T-helper 1 cell (primary cell): ENCODE measurements around the gene CYBRD1.

Experiments used
- DNase-seq, 5 donors: peaks; one replicate each; pipeline ENCODE4 v3.0.0-alpha.2; 2012 to 2020

Gene CYBRD1

DNA sequence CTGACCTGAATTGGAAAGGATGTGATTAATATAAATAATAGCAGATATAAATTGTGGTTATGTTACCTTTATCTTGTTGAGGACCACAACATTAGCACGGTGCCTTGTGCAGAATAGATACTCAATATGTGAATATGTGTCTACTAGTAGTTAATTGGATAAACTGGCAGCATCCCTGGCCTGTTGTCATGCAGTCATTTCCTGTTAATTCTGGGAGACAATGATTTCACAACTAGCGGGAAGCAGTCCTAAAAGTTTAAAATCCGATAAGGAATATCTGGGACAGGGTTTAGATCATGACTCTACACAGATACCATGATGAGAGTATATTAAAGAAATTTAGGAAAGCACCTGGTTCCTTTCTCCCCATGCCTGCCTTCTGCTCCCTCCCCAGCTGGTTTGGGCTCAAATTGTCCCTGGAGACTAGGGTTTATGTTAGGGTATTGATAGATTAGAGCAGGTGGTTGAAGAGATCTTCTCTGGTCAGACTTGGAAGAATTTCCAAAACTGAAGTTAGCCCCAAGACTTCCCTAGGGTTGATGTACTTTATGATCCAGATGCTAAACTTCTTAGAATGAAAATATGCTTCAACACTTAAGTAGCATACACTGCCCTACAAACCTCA is 32.8 kb downstream of the CYBRD1 start:
- no peak for DNase-seq

DNA sequence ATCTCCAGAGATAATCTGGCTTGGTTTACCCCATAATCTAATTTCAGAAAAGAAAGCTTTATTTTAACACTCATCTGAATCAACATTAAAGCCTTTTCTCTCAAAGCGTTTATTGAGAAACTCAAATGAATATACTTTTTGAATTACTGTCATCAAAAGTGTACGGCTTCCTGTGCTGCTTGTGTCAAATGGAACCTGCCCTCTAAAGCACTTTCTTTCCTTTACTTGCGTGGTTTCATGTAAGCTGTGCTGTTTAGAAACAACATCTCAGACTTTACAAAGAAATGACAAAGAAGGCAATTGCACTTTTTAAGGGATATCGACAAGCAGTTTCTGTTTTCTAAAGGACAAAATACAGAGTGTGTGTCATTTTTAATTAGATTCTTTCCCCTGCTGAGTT is 35.1 kb downstream of the CYBRD1 start:
- DNase-seq, result peak in 1 of 5 donors; percentile 36

DNA sequence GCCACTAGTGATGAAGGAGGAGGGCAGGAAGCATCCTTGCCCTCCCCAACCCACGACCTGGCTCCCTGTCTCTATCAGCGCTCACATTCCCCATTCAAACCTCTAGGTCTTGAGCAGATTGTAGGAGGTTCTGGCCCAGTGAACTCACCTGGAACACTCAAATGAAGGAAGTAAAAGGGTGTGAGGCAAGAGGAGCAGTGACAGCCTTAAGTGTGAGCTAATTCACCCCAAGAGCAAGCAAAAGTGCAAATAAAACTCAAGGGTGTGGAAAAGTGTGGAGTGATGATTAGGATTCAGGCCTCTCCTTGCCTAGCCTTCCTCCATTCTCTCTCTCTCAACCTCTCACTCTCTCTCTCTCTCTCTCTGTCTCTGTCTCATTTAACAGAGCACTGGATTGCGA is 41.0 kb downstream of the CYBRD1 start:
- DNase-seq, result no peak

DNA sequence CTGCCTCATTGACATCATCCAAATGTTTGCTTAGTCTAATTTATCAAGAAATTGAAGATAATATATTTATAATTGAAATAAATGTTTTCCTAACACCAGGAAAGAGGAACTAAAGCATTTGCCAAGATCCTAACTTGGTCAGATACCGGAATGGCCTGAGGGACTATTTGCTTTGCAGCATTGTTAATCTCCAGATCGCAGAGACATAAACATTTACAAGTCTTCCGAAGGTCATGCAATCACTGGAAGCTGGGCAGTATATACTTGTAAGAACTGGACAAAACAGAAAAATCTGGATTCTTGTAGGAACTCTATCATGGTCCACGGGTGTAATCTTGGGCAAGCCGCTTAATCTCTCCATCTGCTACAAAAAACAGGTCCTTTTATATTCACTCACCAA is 42.2 kb downstream of the CYBRD1 start:
- no peak for DNase-seq

DNA sequence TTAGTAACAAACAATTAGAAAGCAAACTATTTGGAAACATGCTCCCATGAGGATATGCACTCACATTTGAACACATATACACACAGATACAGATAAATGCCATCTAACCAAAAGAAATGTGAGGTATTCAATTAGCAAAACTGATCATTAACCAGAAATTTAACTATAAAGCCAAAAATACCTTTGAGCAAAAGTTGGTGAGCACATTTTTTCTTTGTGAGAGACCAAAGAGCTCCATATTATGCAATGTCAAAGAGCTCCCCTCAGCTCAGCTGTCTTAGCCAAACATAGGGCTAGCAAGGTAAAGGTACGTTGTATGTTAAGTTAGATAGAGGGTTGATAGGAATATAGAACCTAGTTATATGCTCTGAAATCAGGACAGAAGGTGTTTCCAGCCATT is 43.8 kb downstream of the CYBRD1 start:
- DNase-seq, result no peak

DNA sequence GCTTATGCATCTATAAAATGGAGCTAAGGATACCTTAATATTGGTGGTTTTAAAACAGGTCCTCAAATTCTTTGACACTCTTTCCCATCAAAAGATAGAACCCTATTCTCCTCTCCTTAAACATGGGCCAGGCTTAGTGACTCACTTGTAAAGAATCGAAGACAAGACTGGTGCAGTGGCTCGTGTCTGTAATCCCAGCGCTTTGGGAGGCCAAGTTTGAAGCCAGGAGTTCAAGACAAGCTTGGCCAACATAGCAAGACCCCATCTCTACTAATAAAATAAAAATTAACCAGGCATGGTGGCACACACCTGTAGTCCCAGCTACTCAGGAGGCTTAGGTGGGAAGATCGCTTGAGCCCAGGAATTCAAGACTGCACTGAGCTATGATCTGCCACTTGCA is 44.5 kb downstream of the CYBRD1 start:
- DNase-seq, result no peak

DNA sequence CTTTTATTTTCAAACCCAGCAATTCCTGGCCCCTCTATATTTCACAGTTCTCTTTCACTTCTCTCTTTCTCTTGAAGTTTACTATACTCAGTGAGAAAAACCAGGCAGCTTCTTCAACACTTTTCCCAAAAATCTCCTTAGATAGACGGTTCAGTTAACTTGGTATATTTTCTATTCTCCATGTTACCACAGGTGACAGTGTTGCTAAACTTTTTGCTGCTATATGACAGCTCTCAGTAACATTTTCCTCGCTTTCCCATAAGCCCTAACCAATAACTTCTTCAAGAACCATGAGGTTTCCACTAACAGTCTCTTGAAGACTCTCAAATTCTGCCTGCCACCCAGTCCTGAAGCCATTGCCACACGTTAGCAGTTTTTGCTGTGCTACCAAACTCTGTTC is 45.8 kb downstream of the CYBRD1 start:
- no peak for DNase-seq

DNA sequence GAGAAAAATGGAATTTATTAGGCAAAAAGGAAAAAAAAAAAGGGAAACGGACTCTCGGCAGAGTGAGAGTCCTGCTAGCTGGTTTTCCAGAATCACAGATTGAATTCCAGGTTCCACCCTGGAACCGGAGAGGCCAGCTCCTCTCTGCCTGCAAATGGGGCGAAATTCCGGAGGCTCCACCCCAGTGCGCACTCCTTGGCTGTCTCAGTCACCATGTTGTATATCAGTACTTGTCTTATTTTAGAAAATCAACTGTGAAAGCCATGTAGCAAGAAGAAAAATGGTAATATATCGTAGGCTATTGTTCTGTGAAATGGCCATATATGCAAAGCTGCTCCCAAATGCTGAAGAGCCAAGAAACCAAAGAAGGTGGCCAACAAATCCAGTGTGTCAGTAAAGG is 49.4 kb downstream of the CYBRD1 start:
- DNase-seq, result no peak

DNA sequence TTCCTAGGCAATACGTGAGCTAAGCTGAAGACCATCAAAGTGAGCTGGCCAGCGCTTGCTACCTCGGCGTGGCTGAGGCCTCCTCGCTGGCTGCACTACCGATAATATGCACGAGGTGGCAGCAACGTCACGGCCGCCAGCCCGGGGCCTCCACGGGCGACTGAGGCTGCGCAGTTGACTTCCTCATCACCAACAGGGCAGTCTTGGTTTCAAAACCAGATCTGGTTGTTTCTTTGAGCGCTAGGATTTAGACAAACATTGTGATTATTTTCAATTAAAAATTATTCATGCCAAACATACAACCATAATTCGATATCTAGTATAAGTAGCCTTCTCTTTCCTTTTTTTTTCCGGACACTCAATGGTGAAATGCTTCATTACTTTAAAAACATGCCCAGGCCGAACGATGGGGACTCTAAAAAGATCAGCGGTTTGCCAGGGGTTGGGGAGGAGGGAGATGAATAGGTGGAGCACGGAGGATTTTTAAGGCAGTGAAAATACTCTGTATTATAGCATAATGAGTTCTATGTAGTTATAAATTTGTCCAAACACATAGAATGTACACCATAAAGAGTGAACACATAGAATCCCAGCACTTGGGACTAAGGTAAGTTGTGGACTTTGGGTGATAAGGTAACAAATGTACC is 52.0 kb downstream of the CYBRD1 start:
- DNase-seq, result peak; percentile 55 to 75 (median 68)

DNA sequence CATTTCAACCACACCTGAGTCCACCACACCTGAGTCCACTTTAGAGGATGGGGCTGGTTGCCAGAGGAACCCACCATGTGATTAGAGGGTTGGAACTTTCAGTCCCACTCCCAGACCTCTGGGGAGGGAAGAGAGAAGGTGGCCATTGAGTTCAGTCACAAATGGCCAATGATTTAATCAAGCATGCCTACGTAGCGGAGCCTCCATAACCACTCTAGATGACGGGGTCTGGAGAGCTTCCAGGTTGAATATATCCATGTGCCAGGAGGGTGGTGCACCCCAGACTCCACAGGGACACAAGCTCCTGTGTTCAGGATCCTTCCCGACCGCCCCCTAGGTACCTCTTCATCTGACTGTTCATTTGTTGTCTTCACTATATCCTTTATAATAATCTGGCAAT is 53.3 kb downstream of the CYBRD1 start:
- DNase-seq, result no peak

DNA sequence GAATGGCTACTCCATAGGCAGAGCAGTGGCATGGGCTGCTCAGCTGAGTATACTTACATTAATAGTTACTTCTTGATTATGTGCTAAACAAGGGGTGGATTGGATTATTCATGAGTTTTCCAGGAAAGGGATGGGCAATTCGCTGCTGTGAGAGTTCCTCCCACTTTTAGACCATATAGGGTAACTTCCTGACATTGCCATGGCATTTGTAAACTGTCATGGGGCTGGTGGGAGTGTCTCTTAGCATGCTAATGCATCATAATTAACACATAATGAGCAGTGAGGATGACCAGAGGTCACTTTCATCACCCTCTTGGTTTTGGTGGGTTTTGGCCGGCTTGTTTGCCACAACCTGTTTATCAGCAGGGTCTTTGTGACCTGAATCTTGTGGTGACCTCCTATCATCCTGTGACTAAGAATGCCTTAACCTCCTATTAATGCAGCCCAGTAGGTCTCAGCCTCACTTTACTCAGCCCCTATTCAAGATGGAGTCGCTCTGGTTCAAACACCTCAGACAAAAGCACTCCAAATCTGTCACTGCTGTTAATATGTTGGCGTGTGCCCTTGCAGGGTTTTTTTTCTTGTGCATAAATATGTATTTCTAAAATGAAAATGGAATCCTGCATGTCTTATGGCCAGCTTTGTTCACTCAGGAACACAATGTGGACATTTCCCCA is 56.0 kb downstream of the CYBRD1 start:
- DNase-seq, result no peak

DNA sequence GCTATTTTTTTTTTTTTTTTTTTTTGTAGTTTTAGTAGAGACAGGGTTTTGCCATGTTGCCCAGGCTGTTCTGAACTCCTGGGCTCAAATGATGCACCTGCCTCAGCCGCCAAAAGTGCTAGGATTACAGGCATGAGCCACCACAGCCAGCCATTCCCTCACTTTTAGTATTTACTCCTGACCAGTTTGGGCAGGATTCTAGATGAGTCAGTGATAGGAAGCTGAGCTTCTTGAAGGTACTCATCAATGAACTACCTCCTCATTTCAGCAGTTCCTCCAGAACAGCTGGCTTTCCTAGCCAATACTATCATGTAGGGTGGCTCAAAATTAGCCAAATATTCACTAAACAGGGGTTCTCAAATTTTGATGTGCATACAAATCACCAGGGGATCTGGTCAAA is 57.2 kb downstream of the CYBRD1 start:
- DNase-seq, result no peak

DNA sequence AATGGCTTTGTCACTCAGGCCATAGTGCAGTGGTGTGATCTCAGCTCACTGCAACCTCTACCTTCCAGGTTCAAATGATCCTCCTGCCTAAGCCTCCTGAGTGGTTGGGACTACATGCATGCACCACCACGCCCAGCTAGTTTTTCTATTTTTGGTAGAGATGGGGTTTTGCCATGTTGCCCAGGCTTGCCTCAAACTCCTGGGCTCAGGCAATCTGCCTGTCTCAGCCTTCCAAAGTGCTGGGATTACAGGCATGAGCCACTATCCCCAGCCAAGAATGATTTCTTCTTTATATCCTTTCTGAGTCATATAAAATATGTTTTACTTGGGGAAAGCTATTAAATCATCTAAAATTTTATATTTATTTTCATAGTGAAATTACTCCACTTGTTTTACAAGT is 61.3 kb downstream of the CYBRD1 start:
- no peak for DNase-seq

DNA sequence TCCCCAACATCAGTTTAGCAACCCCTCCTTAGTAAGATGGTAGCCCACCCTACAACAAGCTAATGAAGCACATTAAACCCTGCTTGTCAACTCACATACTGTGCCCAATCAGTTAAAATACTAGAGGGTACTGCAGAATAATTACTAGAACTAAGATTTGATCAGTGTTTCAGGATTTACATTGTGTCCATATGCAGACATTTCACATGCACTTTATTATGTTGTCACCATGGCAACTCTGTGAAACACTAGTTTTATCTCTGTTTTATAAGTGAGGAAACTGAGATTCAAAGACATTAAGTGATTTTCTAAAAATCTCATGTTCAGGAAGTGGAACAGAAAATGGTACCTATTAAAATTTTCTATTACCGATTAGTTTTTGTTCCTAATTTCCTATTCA is 61.7 kb downstream of the CYBRD1 start:
- no peak for DNase-seq

DNA sequence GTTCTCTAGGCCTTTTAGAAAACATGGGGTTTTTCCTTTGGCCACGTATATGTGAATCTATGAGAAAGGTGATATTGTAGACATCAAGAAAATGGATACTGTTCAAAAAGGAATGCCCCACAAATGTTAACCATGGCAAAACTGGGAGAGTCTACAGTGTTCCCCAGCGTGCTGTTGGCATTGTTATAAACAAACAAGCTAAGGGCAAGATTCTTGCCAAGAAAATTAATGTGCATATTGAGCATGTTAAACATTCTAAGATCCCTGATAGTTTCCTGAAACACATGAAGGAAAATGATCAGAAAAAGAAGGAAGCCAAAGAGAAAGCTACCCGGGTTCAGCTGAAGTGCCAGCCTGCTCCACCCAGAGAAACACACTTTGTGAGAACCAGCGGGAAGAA is 64.9 kb downstream of the CYBRD1 start:
- DNase-seq, result no peak

DNA sequence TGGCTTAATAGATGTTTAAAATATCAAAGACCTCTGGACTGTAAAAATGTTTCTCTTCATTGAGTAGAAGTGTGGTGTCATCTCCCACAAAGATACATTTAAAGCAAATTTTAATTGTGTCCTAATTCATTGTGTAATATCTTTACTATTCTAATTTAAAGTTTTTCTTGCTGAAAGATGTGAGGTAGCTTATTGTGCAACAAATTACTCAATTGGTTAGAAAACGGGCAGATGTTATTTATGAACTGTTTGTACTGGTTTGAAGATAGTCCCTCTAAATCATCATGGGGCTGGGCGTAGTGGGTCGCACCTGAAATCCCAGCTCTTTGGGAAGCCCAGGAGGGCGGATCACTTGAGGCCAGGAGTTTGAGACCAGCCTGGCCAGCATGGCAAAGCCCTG is 65.3 kb downstream of the CYBRD1 start:
- no peak for DNase-seq

DNA sequence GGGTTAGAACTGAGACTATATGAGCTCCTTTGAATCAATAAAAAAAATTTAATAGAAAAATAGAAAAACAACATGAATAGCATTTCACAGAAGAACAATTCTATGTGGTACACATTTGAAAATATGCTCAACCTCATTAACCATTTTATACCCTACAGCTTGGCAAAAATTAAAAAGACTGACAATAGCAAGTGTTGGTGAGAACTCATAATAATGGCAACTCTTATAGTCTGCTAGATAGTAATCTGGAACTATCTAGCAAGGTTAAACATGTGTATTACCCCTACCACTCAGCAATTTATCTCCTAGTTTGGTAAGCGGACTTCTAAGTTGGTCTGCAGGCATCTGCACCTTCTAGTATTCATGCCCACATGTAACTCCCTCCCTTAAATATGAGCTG is 67.8 kb downstream of the CYBRD1 start:
- no peak for DNase-seq

DNA sequence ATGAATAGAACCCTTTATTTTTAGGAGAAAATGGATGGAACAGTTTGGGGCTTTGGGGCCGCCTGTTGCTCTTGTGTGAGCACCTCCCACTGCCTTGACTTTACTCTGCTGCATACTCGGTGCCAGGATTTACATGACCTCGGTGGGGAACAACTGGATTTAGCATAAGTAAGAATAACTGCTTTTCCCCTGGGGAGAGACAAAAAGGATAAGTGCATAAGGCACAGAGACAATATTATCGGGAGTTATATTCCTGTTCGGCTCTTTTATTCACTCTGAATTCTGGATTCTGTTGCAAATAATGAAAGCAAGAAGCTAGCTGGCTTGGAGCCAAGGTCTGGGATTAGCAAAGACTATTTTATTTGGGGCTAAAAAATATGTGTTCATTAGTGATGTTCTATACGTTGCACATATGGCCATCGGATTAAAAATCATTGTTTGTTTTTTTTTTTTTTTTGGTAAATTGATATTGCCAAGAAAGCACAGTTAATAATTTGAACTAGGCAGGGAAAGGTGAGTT is 69.8 kb downstream of the CYBRD1 start:
- DNase-seq, result no peak

DNA sequence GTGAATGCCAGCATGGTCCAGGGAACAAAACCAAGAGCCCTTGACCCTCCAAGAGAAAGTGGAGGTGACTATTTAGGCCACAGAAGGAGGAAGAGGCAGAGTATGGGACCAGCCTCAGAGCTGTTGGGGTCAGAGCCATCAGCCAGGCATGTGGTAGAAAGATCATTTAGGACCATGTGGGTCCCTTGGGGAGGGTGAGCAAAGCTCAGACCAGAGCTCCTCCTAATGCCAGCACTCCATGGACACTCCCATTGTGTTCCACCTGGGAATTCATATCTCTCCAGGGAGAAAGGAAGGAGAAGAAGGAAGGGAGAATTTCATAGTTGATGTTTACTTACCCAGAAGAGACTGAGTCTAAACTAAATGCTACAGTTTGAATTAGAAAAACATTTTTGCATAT is 73.2 kb downstream of the CYBRD1 start:
- no peak for DNase-seq

DNA sequence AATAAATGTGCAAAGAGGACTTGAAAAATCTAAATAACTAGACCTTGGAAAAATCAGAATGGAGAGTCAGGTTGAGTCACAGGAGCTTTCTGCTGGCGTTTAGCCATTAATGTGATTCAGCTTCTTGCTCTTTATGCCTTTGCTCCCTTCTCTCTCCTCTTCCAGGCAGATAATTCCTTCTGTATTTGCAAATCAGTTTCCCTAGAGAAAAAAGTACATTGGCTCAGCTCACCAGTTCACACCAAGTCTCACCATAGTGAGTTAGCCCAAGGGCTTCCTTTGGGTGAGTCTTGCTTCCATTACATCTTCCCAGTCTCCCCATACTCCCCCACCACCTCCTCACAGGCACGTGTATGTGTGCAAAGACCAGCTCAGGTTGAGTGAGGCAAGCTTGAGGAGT is 73.6 kb downstream of the CYBRD1 start:
- DNase-seq, result no peak

DNA sequence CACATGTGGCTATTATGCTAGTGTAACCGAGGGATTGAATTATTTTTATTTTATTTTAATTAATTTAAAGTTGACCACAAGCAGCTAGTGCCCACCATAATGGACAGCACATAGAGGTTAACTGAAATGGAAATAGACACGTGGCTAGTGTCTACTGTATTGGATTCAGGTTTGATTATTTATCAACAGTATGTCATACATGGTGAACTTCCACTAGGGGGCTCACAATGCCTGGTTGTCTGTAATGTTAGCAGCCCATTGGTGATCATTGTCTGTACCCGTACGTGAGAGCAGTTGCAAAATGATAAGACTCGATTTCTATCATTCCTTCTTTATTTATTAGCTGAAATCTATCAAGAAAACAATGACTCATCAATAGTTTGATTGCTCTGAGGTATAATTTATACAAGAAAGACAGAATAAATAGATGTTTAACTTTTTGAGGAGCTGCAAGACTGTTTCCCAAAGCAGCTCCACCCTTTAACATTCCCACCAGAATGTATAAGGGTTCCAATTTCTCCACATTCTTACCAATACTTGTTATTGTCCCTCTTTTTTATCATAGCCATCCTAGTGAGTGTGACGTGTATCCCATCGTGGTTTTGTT is 76.5 kb downstream of the CYBRD1 start:
- peak in 4 of 5 donors; percentile 18 to 50 (median 31) for DNase-seq

DNA sequence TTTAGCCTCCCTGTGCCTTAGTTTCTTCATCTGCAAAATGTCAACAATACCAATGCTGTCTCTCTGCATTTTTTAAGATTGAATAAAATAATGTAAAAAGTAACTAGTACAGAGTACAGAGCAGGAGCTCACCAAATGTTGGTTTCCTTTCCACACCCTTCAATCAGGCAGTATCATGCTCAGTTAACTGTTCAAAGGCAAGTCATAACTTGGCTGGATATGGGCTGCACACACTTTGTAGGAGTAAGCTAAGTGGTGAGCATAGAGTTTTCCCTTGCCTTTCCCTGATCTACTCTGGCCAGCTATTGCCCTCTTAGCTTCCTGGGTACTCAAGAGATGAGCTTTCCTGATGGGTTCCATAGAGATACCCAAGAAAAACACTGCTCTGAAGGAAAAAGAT is 77.9 kb downstream of the CYBRD1 start:
- DNase-seq, result no peak

DNA sequence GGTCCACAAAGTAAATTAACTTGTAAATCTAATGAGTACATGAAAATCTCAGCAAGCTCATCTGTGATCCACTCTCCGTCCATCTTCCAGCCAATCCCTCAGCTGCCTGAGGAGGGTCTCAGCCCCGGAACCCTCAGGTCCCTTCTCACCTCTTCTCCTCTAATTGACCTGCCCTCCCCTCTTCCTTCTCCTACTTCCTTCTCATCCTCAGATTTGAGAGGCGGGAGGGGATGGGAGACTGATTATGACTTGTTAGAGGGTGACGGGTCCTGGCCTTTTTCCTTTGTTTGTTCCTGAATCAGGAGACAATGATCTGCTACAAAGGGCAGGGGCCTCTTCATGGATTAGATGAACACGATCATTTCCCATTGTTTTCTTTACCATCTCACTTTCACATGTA is 80.1 kb downstream of the CYBRD1 start:
- DNase-seq, result no peak
